Measurements from ENCODE around the gene IRF4. TPM values are rescaled to one million over a fixed set of nuclear protein-coding genes. Genes with fewer than 3 reads are reported as not detected.

IRF4 gene
- total and polyA plus RNA-seq, 2 experiments from 2014 or later: 1.3 to 1.9 TPM

- no peak for ATAC-seq
- no peaks in the 10 kb centered on the region for H3F3A ChIP-seq (replicated peaks; ENCODE audit: low read depth)
- no peak for DNase-seq (ENCODE audit: low spot score)
- no peaks in the 10 kb centered on the region for H3K79me2 ChIP-seq (replicated peaks; ENCODE audit: insufficient read depth)
- no peak overlapping the region for H3K27ac ChIP-seq (ENCODE audit: low read depth)
- H4K20me1 ChIP-seq (replicated peaks; ENCODE audit: insufficient read depth): no peaks in the 10 kb centered on the region
- Mint-ChIP-seq H3K4me3 (no peak overlapping the region), H3K27me3 (ENCODE audit: insufficient read depth, low read depth, poor library complexity) (peaks cover 2% of the 10 kb centered on the region), H3K27ac (no peak overlapping the region), H3K4me1 (no peaks in the 10 kb centered on the region), H3K36me3 (ENCODE audit: low read depth) (no peaks in the 10 kb centered on the region), H3K9me3 (peaks cover 7% of the 10 kb centered on the region; the same call in 1 of the 3 replicates)
- no peak overlapping the region for H3K4me2 ChIP-seq
- TF ChIP-seq CREB1 (CRISPR knock-in tag; IDR thresholded peaks at IDR 0.05; ENCODE audit: low read depth) (no peak), EZH2phosphoT487 (IDR thresholded peaks at IDR 0.05; ENCODE audit: unreplicated experiment) (no peak), STAT1 (IDR thresholded peaks at IDR 0.05; ENCODE audit: unreplicated experiment) (no peak), ZNF331 (CRISPR knock-in tag; IDR thresholded peaks at IDR 0.05; ENCODE audit: low read depth) (no peak), JUNB (IDR thresholded peaks at IDR 0.05; ENCODE audit: unreplicated experiment) (no peak), ZNF114 (CRISPR knock-in tag; IDR thresholded peaks at IDR 0.05) (no peak), ETS1 (IDR thresholded peaks at IDR 0.05) (no peak), EZH2 (IDR thresholded peaks at IDR 0.05; ENCODE audit: low read depth, unreplicated experiment) (no peak), NANOG (IDR thresholded peaks at IDR 0.05; ENCODE audit: borderline replicate concordance) (no peak), POLR2AphosphoS5 (IDR thresholded peaks at IDR 0.05; ENCODE audit: low read depth) (no peak)
- TF ChIP-seq, protein P1, sequence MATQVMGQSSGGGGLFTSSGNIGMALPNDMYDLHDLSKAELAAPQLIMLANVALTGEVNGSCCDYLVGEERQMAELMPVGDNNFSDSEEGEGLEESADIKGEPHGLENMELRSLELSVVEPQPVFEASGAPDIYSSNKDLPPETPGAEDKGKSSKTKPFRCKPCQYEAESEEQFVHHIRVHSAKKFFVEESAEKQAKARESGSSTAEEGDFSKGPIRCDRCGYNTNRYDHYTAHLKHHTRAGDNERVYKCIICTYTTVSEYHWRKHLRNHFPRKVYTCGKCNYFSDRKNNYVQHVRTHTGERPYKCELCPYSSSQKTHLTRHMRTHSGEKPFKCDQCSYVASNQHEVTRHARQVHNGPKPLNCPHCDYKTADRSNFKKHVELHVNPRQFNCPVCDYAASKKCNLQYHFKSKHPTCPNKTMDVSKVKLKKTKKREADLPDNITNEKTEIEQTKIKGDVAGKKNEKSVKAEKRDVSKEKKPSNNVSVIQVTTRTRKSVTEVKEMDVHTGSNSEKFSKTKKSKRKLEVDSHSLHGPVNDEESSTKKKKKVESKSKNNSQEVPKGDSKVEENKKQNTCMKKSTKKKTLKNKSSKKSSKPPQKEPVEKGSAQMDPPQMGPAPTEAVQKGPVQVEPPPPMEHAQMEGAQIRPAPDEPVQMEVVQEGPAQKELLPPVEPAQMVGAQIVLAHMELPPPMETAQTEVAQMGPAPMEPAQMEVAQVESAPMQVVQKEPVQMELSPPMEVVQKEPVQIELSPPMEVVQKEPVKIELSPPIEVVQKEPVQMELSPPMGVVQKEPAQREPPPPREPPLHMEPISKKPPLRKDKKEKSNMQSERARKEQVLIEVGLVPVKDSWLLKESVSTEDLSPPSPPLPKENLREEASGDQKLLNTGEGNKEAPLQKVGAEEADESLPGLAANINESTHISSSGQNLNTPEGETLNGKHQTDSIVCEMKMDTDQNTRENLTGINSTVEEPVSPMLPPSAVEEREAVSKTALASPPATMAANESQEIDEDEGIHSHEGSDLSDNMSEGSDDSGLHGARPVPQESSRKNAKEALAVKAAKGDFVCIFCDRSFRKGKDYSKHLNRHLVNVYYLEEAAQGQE (IDR thresholded peaks at IDR 0.05; ENCODE audit: unreplicated experiment): no peak
- TF ChIP-seq, protein P2, sequence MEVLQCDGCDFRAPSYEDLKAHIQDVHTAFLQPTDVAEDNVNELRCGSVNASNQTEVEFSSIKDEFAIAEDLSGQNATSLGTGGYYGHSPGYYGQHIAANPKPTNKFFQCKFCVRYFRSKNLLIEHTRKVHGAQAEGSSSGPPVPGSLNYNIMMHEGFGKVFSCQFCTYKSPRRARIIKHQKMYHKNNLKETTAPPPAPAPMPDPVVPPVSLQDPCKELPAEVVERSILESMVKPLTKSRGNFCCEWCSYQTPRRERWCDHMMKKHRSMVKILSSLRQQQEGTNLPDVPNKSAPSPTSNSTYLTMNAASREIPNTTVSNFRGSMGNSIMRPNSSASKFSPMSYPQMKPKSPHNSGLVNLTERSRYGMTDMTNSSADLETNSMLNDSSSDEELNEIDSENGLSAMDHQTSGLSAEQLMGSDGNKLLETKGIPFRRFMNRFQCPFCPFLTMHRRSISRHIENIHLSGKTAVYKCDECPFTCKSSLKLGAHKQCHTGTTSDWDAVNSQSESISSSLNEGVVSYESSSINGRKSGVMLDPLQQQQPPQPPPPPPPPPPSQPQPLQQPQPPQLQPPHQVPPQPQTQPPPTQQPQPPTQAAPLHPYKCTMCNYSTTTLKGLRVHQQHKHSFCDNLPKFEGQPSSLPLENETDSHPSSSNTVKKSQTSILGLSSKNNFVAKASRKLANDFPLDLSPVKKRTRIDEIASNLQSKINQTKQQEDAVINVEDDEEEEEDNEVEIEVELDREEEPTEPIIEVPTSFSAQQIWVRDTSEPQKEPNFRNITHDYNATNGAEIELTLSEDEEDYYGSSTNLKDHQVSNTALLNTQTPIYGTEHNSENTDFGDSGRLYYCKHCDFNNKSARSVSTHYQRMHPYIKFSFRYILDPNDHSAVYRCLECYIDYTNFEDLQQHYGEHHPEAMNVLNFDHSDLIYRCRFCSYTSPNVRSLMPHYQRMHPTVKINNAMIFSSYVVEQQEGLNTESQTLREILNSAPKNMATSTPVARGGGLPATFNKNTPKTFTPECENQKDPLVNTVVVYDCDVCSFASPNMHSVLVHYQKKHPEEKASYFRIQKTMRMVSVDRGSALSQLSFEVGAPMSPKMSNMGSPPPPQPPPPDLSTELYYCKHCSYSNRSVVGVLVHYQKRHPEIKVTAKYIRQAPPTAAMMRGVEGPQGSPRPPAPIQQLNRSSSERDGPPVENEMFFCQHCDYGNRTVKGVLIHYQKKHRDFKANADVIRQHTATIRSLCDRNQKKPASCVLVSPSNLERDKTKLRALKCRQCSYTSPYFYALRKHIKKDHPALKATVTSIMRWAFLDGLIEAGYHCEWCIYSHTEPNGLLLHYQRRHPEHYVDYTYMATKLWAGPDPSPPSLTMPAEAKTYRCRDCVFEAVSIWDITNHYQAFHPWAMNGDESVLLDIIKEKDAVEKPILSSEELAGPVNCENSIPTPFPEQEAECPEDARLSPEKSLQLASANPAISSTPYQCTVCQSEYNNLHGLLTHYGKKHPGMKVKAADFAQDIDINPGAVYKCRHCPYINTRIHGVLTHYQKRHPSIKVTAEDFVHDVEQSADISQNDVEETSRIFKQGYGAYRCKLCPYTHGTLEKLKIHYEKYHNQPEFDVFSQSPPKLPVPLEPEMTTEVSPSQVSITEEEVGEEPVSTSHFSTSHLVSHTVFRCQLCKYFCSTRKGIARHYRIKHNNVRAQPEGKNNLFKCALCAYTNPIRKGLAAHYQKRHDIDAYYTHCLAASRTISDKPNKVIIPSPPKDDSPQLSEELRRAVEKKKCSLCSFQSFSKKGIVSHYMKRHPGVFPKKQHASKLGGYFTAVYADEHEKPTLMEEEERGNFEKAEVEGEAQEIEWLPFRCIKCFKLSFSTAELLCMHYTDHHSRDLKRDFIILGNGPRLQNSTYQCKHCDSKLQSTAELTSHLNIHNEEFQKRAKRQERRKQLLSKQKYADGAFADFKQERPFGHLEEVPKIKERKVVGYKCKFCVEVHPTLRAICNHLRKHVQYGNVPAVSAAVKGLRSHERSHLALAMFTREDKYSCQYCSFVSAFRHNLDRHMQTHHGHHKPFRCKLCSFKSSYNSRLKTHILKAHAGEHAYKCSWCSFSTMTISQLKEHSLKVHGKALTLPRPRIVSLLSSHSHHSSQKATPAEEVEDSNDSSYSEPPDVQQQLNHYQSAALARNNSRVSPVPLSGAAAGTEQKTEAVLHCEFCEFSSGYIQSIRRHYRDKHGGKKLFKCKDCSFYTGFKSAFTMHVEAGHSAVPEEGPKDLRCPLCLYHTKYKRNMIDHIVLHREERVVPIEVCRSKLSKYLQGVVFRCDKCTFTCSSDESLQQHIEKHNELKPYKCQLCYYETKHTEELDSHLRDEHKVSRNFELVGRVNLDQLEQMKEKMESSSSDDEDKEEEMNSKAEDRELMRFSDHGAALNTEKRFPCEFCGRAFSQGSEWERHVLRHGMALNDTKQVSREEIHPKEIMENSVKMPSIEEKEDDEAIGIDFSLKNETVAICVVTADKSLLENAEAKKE (CRISPR knock-in tag; IDR thresholded peaks at IDR 0.05): no peak
- TF ChIP-seq, protein P3, sequence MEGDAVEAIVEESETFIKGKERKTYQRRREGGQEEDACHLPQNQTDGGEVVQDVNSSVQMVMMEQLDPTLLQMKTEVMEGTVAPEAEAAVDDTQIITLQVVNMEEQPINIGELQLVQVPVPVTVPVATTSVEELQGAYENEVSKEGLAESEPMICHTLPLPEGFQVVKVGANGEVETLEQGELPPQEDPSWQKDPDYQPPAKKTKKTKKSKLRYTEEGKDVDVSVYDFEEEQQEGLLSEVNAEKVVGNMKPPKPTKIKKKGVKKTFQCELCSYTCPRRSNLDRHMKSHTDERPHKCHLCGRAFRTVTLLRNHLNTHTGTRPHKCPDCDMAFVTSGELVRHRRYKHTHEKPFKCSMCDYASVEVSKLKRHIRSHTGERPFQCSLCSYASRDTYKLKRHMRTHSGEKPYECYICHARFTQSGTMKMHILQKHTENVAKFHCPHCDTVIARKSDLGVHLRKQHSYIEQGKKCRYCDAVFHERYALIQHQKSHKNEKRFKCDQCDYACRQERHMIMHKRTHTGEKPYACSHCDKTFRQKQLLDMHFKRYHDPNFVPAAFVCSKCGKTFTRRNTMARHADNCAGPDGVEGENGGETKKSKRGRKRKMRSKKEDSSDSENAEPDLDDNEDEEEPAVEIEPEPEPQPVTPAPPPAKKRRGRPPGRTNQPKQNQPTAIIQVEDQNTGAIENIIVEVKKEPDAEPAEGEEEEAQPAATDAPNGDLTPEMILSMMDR (conservative IDR thresholded peaks at IDR 0.05; ENCODE audit: low read depth in 2 of 2): no peak
- no peak overlapping the region for H2AFZ ChIP-seq
- H3K9me2 ChIP-seq (ENCODE audit: insufficient read depth): no peaks in the 10 kb centered on the region
- H3K27me3 ChIP-seq (ENCODE audit: insufficient read depth): no peaks in the 10 kb centered on the region
- no peak overlapping the region for H3K4me3 ChIP-seq
- H3K4me1 ChIP-seq (ENCODE audit: insufficient read depth): no peaks in the 10 kb centered on the region
- no peaks in the 10 kb centered on the region for H3K36me3 ChIP-seq (ENCODE audit: insufficient read depth)
Measured at GRCh38 chr6:435441-436307, 44.1 kb downstream of the IRF4 start.

Measured in GM23338 (cell line).